HL-60/S4 treated with retinoic acid at 250 ng/mL for 4 days and 3 days (cell line): ENCODE data around the gene SAFB2.

Source experiments
- in situ Hi-C: fragments of 300-500 bp; cut with MboI; formaldehyde crosslinking; loops from 2 replicates; pipeline ENCODE4 v1.7.0; 2022; ENCODE audit warnings: low sequenced_read_pairs

The SAFB2 gene

GRCh38 chr19:5553892-5554291 is 68.7 kb downstream of the SAFB2 start:
- in situ Hi-C loops: no loop called here

DNA sequence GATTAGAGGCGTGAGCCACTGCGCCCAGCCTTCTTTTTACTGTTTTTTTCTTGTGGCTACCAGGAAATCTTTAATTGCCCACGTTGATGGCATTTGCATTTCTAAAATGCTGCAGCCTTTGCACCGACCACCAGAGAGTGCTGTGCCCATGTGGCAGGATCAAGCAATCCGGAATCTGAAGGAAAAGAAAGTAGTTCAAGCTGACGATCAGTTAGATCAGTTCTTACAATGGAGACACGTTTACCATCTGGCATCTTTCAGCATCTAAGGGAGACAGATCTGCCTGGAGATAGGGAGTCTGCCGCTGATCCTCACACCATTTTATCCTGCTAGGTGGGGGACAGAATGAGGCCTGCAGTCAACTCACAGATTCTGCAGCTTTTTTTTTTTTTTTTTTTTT is 74.7 kb downstream of the SAFB2 start:
- in situ Hi-C loops: no loop called here

- in situ Hi-C loops: no loop called here
Observed at GRCh38 chr19:5545984-5546383, 76.6 kb downstream of the SAFB2 start.

GRCh38 chr19:5545051-5545450 is 77.5 kb downstream of the SAFB2 start:
- in situ Hi-C loops: no loop called here

GRCh38 chr19:5542665-5543064 is 79.9 kb downstream of the SAFB2 start:
- in situ Hi-C loops: no loop called here

DNA sequence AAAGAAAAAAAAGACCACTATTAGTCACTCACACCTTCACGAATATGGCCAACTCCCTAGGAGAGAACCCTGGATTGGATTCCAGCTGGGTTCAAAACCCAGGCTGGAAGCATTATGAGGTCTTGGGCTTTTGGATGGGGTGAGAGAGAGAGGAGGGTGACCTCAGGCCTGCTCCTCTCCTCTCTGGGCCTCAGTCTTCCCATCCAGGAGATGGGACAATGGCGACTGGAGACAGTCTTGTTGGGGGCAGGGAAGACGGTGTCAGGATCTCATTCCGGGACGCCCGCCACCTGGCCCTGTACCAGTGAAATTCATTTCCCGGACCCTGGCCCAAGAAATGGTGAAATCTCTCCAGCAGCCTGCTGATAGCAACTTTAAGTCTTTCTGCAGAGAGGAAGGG is 81.1 kb downstream of the SAFB2 start:
- in situ Hi-C loops: no loop called here

DNA sequence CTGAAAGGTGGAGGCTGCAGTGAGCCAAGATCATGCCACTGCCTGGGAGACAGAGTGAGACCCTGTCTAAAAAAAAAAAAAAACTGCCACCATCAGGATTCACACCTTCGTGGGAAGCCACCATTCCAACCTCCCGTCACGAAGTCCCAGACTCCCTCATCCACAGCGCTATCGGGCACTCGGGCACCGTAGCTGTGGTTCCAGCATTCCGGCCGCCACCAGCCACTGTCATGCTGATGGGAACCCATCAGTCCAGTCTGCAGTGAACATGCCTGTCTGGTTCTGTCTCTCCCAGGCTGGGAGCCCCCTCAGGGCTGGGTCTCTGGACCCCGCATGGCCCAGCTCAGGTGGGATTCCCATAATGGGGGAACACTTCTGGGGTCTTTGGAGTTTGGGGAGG is 82.4 kb downstream of the SAFB2 start:
- in situ Hi-C loops: no loop called here

- in situ Hi-C loops: no loop called here
Observed at GRCh38 chr19:5537870-5538269, 84.7 kb downstream of the SAFB2 start.
